Raji (cell line): ENCODE results near the gene EGFLAM.

Experiments used
- POLR2A ChIP-seq: IDR thresholded peaks from 2 replicates; pipeline ENCODE4 v1.6.1; 2011; ENCODE audit warnings: low read depth, low read length, control low read depth; ENCODE audit not compliant: insufficient read depth

The EGFLAM gene

DNA sequence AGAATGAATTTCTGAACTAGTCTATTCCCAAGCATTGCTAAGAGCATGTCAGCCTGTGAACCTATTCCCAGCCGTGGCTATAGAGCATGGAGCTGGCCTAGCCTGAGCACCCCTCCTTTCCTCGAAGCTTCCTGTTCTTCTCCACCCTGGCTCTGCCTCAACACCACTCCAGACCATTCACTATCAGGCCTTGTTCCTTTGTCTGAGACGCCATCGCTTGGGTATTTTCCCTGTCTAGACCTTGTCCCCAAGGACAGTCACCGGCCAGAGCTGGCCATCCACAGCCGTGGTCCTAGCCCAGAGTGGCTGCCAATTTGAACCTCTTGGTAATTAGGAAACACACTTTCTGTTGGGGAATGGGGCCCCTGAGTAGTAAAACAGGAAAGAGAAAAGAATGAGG lies 192.3 kb downstream of the EGFLAM start:
- TF ChIP-seq POLR2A, result no peak

GRCh38 chr5:38451074-38451725 lies 192.8 kb downstream of the EGFLAM start:
- TF ChIP-seq POLR2A, result no peak

DNA sequence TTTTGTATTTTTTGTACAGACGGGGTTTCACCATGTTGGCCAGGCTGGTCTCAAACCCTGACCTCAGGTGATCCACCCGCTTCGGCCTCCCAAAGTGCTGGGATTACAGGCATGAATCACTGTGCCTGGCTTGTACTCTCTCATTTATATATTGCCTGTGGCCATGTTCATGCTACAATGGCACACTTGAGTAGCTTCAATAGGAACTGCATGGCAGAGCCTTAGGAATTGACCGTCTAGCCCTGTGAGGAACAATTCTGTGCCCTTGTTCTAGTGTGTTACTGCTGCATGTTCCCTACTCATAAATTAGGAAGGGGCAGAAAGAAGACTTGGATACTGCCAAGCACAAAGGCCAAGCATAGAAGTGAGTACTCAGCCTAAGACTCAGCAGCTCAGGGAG lies 193.8 kb downstream of the EGFLAM start:
- no peak for TF ChIP-seq POLR2A

- no peak for TF ChIP-seq POLR2A
Measured at GRCh38 chr5:38453506-38453905, 195.1 kb downstream of the EGFLAM start.

DNA sequence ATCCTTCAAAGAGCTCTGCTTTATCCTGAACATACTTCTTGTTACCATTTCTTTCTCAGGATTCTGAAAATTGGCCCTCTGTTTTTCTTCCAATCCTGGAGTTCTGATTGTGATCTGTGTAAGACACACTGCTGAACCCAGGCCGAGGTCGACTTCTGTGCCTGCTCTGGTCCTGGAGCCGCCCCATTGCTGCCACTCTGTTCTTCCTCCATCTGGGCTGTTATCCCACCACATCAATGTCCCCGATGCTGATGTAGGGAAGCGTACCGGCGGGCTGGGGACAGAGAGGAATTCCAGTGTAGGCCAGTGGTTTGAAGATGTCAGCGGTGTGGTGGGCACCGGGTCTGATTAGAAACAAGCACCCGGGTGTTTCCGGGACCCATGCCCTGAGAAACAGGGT lies 195.6 kb downstream of the EGFLAM start:
- TF ChIP-seq POLR2A, result no peak

DNA sequence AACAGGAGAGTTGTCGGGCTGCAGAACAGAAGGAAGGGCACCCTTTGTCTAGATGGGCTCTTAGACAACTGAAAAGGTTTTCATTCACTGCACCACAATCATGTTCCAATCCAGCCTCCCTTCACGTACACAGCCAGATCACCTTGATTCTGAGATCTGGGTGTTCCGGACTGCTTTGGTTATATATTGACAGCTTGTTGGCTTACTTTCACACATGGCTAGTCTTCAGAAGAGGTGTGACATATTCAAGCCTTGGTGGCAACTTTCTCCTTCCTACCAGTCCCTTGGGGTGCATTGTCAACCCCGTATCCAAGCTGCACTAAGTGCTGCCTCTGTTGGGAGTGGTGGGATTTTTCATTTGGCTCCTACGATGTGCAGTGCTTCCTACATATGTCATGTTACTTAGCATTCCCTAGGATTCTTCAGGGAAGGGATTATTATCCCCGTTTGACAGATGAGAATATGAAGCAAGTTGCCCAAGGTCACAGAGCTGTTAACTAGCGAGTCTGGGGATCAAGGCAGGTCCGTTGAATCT lies 197.5 kb downstream of the EGFLAM start:
- no peak for TF ChIP-seq POLR2A

DNA sequence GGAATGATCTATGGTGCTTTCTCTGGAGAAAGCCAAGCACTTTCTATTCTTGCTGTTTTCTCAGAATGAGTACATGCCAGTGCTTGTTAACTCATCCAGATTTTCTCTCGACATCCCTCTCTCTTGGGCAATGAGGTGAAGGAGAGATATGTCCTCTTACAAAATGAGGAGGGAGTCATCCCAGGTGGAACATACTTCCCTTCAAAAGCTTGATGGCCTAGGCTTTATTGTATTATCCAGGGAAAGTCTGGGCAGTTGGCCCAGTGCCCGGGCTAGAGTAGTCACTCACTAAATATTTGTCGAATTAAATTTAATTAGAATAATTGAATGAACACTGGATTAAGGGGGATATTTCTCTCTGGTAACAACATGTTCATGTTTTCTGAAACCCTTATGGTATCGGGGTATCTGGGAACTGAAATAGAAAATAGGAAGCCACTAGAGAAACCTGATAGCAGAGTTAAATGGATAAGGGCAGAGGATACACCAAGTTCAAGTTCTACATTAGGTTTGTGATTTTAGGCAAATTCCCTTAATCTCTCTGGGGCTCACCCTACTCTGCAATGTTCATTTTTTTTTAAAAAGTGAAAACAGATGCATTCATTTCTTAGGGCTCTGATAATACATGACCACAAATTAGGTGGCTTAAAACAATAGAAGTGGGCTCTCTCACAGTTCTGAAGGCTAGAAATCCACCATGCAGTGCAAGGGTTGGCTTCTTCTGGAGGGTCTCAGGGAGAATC lies 198.5 kb downstream of the EGFLAM start:
- no peak for TF ChIP-seq POLR2A

GRCh38 chr5:38458174-38458573 lies 199.8 kb downstream of the EGFLAM start:
- TF ChIP-seq POLR2A, result no peak

DNA sequence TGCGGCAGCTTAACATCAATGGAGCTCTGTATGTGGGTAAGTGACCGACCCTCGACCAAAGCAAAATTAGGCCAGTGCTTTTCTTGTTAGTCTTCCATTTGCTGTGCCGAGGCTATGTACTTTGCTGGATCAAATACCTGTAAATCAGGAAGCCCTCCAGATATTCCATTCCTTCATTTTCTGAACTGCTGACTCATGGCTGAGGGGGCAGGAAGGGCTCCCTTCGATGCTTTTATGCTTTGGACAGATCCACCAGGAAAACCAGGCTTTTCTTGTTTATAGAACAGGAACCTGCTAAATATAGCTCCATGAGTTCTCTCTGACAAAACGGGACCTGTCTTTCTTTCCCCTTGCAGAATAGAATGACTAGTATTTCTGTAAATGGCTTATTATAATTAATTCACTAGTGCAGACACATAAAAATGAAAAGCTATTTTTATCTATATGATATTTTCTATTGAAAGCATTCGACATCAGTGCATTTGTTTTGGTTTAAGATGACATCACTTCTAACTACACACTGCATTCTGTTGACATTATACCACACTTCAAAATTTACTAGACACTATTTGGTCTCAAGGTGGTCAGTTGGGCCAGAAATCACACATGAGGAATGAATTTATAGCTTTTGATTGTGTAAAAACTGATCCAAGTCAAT lies 204.7 kb downstream of the EGFLAM start:
- no peak for TF ChIP-seq POLR2A

- TF ChIP-seq POLR2A, result no peak
Measured at GRCh38 chr5:38463634-38464521, 205.5 kb downstream of the EGFLAM start.

GRCh38 chr5:38465061-38465460 lies 206.7 kb downstream of the EGFLAM start:
- no peak for TF ChIP-seq POLR2A

DNA sequence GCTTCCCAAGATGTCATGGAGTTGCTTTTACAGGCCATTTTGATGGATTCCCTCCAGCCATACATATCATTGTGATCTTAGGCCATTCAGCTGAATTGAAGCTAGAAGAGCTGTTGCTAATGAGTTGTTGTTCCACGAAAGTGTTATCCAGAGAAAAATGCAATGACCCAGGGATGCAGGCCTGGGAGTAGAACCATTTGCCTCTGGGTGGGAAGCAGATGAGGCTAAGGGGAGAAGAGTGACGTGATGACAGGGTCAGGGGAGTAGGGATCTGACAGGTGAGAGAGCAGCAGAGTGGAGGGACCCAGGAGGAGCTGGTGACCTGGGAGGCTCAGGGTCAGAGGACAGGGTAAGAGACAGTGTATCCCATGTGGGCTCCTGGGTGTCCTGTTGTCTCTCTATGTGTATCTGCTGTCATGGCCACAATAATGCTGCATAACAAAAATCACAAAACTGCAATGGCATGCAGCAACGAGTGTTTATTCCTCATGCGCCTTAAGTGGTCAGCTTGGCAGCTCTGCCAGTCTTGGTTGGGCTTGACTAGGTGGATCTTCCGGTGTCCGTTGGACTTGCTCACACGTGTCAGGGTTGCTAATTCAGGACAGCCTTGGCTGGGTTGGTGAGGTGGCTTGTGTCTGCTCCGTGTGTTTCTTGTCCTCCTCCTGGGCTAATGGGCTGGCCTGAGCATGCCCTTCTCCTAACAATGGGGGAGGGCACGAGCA lies 207.5 kb downstream of the EGFLAM start:
- no peak for TF ChIP-seq POLR2A

- no peak for TF ChIP-seq POLR2A
Measured at GRCh38 chr5:38466424-38467189, 208.2 kb downstream of the EGFLAM start.
